ENCODE data around the gene POLDIP3.
"Not testable (repeated sequence)": the region's sequence is repeated elsewhere in the genome, so short reads cannot be mapped to it uniquely, and the experiment has no call there.

POLDIP3 gene

DNA sequence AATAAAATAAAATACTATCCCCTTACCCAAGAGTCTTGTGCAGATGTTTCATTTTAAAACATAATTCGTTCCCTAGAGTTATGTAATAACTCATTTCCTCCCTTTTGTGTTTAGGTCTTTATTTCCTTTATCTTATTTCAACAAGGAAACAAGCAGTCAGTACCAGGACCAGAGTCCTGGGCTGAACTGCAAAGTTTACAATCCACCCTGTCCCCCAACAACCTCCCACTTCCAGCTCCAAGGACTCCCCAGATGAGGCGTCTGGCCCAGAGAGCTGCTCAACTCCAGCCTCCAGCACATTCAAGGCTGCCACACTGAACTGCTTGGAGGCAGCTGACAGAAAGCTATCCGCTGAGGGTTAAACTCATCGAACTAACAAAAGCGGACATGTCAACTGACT lies 4.5 kb downstream of the POLDIP3 start:
- no peak overlapping the region for H3K4me3 ChIP-seq (ENCODE audit: low read length)

DNA sequence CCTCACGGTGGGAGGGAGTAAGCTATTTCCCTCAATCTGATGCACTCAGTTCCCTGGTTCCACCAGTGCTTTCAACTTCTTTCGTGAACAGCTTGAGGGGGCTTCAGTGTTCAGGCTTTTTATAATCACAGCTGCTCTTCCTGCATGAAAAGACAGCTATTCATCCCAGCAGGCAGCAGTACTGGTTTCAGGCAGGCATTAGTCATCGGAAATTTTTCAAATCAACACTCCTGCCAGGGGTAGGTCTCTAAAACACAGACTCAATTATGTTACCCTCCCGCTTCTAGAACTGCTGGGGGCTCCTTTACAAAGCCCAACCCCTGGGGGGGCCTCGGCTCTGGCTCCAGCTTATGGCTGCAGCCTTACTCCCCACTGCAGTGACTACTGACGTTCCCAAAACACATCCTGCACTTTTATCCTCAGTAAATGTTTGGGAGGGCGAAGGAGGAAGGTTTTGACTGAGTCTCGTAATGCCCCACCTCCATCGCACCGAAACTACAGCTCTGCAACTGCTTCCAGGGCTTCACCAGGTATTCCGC lies 5.8 kb downstream of the POLDIP3 start:
- DNase-seq (ENCODE audit: low read depth): peak; percentile 77
- H3K4me3 ChIP-seq (ENCODE audit: low read length): no peak overlapping the region
- TF ChIP-seq, protein P1, sequence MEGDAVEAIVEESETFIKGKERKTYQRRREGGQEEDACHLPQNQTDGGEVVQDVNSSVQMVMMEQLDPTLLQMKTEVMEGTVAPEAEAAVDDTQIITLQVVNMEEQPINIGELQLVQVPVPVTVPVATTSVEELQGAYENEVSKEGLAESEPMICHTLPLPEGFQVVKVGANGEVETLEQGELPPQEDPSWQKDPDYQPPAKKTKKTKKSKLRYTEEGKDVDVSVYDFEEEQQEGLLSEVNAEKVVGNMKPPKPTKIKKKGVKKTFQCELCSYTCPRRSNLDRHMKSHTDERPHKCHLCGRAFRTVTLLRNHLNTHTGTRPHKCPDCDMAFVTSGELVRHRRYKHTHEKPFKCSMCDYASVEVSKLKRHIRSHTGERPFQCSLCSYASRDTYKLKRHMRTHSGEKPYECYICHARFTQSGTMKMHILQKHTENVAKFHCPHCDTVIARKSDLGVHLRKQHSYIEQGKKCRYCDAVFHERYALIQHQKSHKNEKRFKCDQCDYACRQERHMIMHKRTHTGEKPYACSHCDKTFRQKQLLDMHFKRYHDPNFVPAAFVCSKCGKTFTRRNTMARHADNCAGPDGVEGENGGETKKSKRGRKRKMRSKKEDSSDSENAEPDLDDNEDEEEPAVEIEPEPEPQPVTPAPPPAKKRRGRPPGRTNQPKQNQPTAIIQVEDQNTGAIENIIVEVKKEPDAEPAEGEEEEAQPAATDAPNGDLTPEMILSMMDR (IDR thresholded peaks at IDR 0.05; ENCODE audit: insufficient read depth, low read depth, low read length, missing control alignments): peak; percentile 1

More for the DNA sequence above, 4.5 kb downstream of the POLDIP3 start:
- no peak for DNase-seq (ENCODE audit: low read depth)
- TF ChIP-seq, protein P1 (IDR thresholded peaks at IDR 0.05; ENCODE audit: insufficient read depth, low read depth, low read length, missing control alignments): no peak

DNA sequence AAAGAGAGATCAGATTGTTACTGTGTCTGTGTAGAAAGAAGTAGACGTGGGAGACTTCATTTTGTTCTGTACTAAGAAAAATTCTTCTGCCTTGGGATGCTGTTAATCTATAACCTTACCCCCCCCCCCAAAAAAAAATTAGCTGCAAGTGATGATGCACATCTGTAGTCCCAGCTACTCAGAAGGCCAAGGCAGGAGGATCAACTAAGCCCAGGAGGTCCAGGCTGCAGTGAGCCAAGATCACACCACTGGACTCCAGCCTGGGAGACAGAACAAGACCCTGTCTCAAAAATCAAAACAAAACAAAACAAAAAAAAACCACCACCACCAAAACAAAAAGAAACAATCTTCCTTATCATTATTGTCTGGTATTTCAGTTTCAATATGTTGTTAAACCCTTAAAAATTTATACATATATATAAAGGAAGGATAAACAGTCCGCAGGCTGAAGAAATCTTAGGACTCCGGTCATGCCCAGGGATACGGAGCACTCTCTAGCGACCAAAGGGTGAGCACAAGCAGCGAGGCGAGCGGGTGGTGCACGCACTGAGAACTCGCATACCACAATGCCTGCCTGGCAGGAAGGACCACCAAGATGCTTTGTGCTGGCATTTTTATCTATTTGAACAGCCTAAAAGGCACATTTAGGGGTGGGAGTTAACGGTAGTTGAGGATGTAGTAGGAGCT lies 6.4 kb downstream of the POLDIP3 start:
- DNase-seq (ENCODE audit: low read depth): no peak
- TF ChIP-seq, protein P1 (IDR thresholded peaks at IDR 0.05; ENCODE audit: insufficient read depth, low read depth, low read length, missing control alignments): no peak
- no peak overlapping the region for H3K4me3 ChIP-seq (ENCODE audit: low read length)

DNA sequence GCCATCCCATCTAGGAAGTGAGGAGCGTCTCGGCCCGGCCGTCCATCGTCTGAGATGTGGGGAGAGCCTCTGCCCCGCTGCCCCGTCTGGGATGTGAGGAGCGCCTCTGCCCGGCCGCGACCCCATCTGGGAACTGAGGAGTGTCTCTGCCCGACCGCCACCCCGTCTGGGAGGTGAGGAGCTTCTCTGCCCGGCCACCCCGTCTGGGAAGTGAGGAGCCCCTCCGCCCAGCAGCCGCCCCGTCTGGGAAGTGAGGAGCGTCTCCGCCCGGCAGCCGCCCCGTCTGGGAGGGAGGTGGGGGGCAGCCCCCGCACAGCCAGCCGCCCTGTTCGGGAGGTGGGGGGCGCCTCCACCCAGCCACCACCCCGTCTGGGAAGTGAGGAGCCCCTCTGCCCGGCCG lies 7.0 kb downstream of the POLDIP3 start:
- DNase-seq (ENCODE audit: low read depth): not testable (repeated sequence)

DNA sequence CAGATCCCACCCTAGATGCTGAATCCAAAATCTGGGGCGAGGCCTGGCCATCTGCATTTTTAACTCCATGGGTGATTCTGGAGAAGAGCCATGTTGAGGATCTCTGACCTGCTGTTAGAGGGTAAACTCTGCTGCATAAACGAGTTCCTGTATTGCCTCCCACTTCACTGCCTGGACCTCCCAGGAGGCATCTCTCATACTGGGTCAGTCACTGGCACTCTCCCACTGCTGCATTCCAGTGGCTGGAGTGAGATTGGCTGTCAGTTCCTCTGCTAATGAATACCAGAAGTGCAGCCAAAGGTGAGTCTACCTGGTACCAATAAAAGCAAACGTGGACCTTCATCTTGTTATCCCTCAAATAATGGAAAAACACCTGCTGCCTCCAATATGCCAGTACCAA lies 10.3 kb downstream of the POLDIP3 start:
- TF ChIP-seq, protein P1 (IDR thresholded peaks at IDR 0.05; ENCODE audit: insufficient read depth, low read depth, low read length, missing control alignments): no peak
- no peak for DNase-seq (ENCODE audit: low read depth)
- no peak overlapping the region for H3K4me3 ChIP-seq (ENCODE audit: low read length)

More for the DNA sequence above, 7.0 kb downstream of the POLDIP3 start:
- H3K4me3 ChIP-seq (ENCODE audit: low read length): not testable (repeated sequence)

DNA sequence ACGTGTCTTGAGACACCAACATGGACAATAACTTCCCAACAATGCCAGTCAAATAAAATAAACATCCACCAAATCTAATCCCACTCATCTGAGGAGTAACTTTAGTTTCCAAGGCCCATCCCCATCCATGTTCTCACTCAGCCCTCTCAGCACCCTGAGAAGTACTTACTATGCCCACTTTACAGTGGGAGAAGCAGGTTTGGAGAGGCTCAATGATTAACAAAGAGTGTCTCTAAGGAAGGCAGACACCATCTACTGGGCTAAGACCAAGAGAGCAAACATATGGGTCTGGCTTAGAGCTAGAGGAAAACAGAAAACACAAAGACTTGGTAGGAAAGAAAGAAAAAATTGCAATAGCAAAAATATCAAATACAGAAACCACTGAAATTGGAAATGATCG lies 11.3 kb downstream of the POLDIP3 start:
- DNase-seq (ENCODE audit: low read depth): no peak
- TF ChIP-seq, protein P1 (IDR thresholded peaks at IDR 0.05; ENCODE audit: insufficient read depth, low read depth, low read length, missing control alignments): no peak
- no peak overlapping the region for H3K4me3 ChIP-seq (ENCODE audit: low read length)

DNA sequence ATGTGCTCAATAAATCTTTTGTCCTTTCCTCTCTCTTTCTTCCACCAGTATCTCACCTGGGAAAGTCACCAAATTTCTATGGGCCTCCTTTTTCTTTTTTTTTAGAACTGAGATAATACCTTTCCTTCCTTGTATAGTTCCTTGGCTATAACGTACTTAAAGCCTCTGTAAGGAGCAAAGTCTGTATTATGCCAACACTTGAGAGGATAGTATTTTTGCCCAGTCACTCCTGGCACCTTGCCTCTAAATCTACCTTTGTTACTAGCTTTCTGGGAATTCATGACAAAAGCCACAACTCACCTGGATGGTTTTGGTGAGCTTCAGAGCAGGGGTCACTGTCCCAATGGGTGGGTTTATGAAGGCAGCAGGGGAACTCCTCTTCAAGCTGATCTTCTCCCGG lies 12.2 kb downstream of the POLDIP3 start:
- TF ChIP-seq, protein P1 (IDR thresholded peaks at IDR 0.05; ENCODE audit: insufficient read depth, low read depth, low read length, missing control alignments): no peak
- no peak for DNase-seq (ENCODE audit: low read depth)
- H3K4me3 ChIP-seq (ENCODE audit: low read length): no peak overlapping the region
